ENCODE data around the gene ARPP21. TPM values are rescaled to one million over a fixed set of nuclear protein-coding genes. Genes with fewer than 3 reads are reported as not detected.

Gene ARPP21
- total RNA-seq, 1 donor from 2014 or later: 0.62 TPM

DNA sequence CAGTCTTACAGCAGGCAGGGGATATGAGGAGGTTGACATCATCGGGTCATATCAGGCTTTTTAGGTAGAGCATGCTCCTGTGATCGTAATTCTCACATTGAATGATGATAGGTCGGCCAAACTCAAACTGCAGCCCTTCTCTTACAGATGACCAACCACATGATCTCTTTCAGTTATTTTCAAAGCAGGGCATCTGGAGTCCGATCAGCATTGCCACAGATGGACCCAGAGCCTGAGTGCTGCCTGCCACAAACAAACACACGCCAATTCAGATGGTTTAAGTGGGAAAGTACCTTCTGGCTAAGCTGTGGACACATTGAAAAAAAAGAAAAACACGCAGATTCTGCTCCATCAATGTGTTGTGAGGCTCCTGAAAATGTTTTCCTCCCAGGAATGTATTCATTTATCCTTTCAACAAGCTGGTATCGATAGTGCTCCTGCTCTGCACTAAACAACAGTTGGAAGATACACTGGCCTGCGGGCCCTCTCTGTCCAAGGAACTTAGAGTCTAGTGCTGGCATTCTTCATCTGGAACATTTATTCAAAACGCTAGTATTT lies 31.2 kb downstream of the ARPP21 start:
- intact Hi-C loops (cut with DNase I): no loop called here
- no peak for DNase-seq (ENCODE audit: low spot score)
- ATAC-seq: no peak

DNA sequence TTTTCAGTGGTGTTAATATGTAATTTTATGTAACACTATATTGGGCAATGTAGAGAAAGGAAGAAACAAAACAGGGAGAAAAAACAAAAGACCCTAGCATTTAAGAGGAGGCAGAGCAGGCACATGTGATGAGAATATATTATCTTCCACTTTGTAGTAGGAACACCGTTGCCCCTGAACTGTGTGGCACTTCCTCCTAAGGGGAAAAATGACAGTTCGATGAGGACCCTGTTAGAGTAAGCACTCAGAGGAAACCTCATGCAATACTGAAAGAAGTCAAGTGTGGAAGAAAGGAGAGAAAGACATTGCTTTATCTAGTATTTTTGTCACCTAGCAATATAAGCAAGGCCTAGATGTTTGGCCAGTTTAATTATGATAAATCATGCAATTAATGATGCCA lies 32.2 kb downstream of the ARPP21 start:
- DNase-seq (ENCODE audit: low spot score) (no peak), ATAC-seq (no peak)
- intact Hi-C loops (cut with DNase I): no loop called here

GRCh38 chr3:35673017-35673416 lies 33.7 kb downstream of the ARPP21 start:
- intact Hi-C loops (cut with DNase I): no loop called here
- DNase-seq (ENCODE audit: low spot score) (no peak), ATAC-seq (no peak)

DNA sequence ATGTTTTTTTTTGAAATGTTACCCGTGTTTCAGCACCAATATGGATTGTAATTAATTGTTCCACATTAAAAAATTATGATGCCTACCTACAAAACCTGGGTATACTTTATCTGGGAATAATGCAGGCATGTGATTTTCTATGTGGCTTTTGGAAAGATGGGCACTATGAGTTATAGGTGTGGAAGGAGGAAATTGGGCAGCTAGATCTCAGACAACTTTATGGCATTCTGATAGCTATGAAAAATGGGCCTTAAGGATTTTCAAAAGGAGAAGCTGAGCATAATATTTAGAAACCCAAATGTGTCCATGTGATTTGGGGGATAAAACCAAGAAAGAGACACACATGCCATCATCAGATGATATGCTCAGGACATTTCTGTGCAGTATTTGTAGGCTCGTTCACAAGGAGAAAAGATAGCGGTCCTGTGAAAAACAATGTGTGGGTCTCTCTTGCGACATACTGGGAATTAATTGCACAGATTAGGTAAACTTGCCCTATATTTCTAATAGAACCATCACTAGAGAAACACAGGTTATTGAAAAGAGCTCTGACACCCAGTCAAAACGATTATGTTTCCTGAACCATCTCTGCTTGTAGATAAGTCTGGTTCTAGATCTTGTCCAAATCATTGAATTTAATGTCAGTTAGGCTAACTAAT lies 35.3 kb downstream of the ARPP21 start:
- intact Hi-C loops (cut with DNase I): no loop called here
- ATAC-seq (no peak), DNase-seq (ENCODE audit: low spot score) (no peak)

GRCh38 chr3:35675206-35675605 lies 35.9 kb downstream of the ARPP21 start:
- intact Hi-C loops (cut with DNase I): no loop called here
- ATAC-seq (no peak), DNase-seq (ENCODE audit: low spot score) (no peak)

- no peak for ATAC-seq
- intact Hi-C loops (cut with DNase I): no loop called here
- DNase-seq (ENCODE audit: low spot score): no peak
Observed at GRCh38 chr3:35675621-35676020, 36.3 kb downstream of the ARPP21 start.

GRCh38 chr3:35677797-35678196 lies 38.5 kb downstream of the ARPP21 start:
- ATAC-seq (no peak), DNase-seq (ENCODE audit: low spot score) (no peak)
- intact Hi-C loops (cut with DNase I): no loop called here

- intact Hi-C loops (cut with DNase I): no loop called here
- no peak for ATAC-seq
- no peak for DNase-seq (ENCODE audit: low spot score)
Observed at GRCh38 chr3:35678643-35679161, 39.4 kb downstream of the ARPP21 start.

- ATAC-seq (no peak), DNase-seq (ENCODE audit: low spot score) (no peak)
- intact Hi-C loops (cut with DNase I): no loop called here
Observed at GRCh38 chr3:35679409-35680080, 40.2 kb downstream of the ARPP21 start.

- DNase-seq (ENCODE audit: low spot score) (no peak), ATAC-seq (no peak)
- intact Hi-C loops (cut with DNase I): no loop called here
Observed at GRCh38 chr3:35680866-35681650, 41.7 kb downstream of the ARPP21 start.

GRCh38 chr3:35685153-35685552 lies 45.8 kb downstream of the ARPP21 start:
- ATAC-seq (no peak), DNase-seq (ENCODE audit: low spot score) (no peak)

GRCh38 chr3:35688826-35689225 lies 49.5 kb downstream of the ARPP21 start:
- intact Hi-C loops (cut with DNase I): no loop called here
- DNase-seq (ENCODE audit: low spot score) (no peak), ATAC-seq (no peak)

More at GRCh38 chr3:35685153-35685552, 45.8 kb downstream of the ARPP21 start:
- intact Hi-C loops (cut with DNase I): no loop called here

GRCh38 chr3:35690271-35690670 lies 50.9 kb downstream of the ARPP21 start:
- intact Hi-C loops (cut with DNase I): no loop called here
- ATAC-seq: no peak
- no peak for DNase-seq (ENCODE audit: low spot score)

GRCh38 chr3:35705904-35706303 lies 66.6 kb downstream of the ARPP21 start:
- no peak for DNase-seq (ENCODE audit: low spot score)
- intact Hi-C loops (cut with DNase I): no loop called here
- ATAC-seq: no peak

DNA sequence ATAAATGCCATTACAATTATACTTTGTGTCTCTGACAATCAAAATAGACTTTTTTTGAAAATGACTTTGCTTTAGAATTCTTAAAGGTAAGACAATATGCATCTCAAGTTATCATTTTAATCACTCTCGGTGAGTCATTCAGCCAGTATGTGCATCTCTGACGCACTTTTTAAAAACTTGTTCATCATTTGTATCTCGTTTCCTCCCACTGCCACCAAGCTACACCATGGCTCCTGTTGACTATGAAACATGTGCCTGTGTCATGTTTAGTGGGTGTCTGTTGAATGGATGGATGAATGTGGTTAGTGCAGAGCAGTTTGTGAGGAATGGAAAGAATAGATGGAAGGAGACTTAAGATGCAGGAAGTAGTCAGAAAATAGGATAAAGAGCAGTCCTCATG lies 68.6 kb downstream of the ARPP21 start:
- ATAC-seq (no peak), DNase-seq (ENCODE audit: low spot score) (no peak)
- intact Hi-C loops (cut with DNase I): no loop called here

GRCh38 chr3:35708394-35709271 lies 69.3 kb downstream of the ARPP21 start:
- no peak for ATAC-seq
- intact Hi-C loops (cut with DNase I): no loop called here
- DNase-seq (ENCODE audit: low spot score): no peak

DNA sequence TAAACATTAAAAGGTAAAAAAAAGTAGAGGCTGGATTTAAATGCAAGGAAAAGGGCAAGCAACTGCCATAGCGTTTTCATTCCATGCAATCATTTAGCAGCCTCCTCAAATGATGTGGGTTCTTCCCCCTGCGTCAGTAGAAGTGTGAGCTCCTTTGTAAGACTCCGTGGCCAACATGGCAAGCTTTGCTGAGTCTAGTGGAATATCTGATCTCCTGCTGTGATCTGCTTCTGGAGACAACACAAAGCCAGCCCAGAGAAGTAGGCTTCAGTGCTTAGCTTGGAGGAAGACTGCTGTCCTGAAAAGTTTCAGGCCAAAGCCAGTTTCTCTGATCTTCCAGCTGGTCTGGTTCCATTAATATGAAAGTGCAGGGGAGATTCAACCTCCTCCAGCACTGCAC lies 70.4 kb downstream of the ARPP21 start:
- ATAC-seq (no peak), DNase-seq (ENCODE audit: low spot score) (no peak)
- intact Hi-C loops (cut with DNase I): no loop called here

DNA sequence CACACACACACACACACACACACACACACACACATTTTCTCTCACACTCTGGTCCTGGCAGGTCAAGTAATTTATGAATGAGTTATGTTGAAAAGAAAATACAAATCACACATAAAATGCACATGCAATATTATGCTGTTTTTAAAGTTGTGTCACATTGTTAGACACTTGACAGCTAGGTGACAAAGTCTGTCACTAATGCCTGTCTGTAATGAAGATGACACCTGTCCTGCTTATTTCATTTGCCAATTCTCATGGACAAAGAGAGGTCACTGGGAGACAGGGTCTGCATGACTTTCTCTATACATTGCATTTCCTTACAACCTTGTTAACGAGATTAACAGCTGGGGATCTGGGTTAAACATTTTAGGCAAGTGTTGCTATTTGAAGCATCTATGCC lies 71.2 kb downstream of the ARPP21 start:
- intact Hi-C loops (cut with DNase I): no loop called here
- DNase-seq (ENCODE audit: low spot score) (no peak), ATAC-seq (no peak)

DNA sequence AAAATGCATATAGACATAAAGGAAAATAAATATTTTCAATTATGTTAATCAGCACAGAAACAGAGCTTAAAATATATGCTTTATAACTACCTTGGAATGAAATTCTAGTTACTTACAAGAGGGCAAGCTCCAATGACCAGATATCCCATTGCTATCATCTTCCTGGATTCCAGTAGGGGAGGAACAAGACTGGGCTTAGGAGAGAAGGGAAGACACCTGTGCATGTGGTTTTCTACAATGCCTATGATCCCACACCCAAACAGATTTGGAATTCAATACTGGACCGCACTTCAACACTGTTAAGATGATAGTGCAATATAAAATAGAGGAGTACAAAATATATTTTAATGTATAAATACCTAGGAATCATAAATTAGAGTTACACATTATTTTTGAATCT lies 79.6 kb downstream of the ARPP21 start:
- intact Hi-C loops (cut with DNase I): no loop called here
- no peak for DNase-seq (ENCODE audit: low spot score)

More for the DNA sequence above, 79.6 kb downstream of the ARPP21 start:
- ATAC-seq: no peak
